ENCODE results near the gene DSC1.

- TF ChIP-seq CTCF (IDR thresholded peaks at IDR 0.05; ENCODE audit: low read length) (no peak), EZH2 (IDR thresholded peaks at IDR 0.05; ENCODE audit: borderline replicate concordance, low read length) (no peak)
These were observed 36.6 kb upstream of the DSC1 start for GRCh38 chr18:31199190-31199769.
